GM18526 (cell line): Measurements from ENCODE around the gene CAPZA2.

Experiments used
- POLR2A ChIP-seq: IDR thresholded peaks from 3 replicates; pipeline ENCODE4 v1.6.1; 2011; ENCODE audit not compliant: insufficient read length; ENCODE audit errors: extremely low read depth

CAPZA2 gene

DNA sequence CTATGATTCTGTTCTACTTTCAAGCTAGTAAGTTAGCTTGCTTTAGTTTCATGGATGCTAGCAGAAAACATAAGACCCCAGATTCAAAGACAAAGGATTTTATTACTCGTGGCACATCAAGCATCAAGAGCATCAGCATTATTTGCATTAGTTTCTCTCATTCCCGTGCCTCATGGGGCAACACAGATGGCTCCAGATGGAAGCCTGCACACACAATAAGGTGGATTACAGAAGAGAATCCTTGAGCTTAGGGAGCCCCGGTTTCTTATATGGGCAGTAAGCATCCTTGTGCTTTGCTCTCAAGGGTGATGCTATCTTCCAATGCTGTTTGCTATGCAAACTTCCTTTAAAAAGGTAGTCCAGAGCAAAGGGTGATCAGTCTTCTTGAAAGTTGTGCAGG lies 10.7 kb upstream of the CAPZA2 start:
- no peak for TF ChIP-seq POLR2A

DNA sequence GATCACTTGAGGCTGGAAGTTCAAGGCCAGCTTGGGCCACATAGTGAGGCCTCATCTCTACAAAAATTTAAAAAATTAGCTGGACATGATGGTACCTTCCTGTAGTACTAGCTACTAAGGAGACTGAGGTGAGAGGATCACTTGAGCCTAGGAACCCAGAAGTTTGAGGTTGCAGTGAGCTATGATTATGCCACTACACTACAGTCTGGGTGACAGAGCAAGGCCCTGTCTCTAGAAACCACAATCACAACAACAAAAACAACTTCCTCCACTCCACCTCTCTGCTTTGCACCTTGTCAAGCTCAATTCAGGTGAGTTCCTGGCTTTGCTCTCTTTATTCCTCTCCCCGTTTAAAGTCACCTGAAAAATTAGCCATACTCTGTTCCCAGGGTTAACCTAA lies 8.3 kb upstream of the CAPZA2 start:
- no peak for TF ChIP-seq POLR2A

DNA sequence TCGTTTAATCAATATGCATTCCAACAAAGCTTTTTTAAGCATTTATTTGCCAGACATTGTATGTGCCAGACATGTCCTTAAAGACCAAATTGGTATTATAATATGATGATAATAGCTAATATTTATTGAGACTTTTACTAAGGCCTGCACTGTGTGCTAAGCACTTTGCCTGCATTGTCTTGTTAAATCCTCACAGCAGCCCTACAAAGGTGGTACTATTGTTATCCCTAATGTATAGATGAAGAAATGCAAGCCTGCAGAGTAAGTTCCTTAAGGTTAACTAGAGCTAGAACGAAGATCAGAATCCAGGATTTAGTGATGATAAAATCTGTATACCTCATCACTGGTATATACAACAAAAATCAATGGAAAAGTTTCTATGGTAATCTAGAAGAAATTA lies 5.3 kb upstream of the CAPZA2 start:
- no peak for TF ChIP-seq POLR2A

DNA sequence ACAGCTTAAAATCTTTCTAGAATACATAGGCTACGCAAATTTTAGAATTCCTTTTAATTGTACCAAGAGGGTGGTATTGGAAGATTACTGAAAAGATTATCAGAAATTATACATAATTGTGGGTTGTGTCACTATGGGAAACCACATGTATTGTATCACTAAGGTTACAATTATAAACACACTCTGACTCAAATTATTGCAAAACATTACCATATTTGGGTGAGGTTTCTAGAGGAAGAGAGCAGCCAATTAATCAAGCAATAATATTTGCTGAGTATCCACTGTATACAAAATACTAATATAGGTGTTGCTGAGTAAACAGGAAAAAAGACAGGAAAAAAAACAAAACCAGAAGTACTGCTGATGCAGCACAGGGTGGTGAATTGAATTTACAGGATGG lies 3.1 kb upstream of the CAPZA2 start:
- no peak for TF ChIP-seq POLR2A

DNA sequence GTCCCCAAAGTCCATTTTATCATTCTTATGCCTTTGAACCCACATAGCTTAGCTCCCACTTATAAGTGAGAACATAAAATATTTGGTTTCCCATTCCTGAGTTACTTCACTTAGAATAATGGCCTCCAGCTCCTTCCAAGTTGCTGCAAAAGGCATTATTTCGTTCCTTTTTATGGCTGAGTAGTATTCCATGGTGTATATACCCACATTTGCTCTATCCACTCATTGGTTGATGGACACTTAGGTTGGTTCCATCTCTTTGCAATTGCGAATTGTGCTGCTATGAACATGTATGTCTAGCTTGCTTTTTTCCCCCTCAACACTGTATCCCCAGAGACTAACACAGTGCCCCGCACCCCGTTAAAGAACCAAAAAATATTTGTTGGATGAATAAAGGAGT lies 670 bp upstream of the CAPZA2 start:
- TF ChIP-seq POLR2A: no peak

DNA sequence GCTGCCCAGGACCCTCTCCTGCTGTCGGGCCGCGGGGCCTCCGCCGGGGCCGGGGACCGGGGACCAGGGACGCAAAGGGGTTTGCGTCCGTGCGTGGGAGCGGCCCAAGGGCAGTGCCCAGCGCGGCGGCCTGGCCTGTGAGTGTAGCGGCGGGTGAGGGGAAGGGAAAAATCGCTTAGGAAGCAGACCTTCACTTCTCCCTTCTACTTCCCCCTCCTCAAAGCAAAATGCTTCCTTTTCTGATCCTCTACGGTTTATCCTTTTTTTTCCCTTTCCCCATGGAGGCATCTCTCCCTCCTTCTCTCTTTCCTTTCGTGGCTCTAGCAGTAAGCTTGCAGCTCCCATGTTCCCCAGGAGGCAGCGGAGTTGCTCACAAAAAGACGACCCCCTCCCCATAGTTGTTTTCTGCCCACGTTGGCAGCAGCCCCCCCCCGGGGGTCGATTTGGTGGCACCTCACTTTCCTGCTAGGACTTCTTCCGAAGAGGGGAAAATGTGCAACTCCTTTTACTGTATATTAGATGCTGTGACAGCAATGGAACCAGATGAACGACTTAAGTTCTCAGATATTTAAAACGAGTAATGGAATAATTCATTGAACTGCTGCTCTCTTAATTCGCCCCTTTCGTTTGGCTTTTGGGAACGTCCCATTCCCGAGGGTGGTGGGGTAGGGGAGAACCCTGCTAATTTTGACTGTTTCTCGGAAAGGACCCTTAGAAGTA lies 724 bp downstream of the CAPZA2 start:
- TF ChIP-seq POLR2A: no peak

DNA sequence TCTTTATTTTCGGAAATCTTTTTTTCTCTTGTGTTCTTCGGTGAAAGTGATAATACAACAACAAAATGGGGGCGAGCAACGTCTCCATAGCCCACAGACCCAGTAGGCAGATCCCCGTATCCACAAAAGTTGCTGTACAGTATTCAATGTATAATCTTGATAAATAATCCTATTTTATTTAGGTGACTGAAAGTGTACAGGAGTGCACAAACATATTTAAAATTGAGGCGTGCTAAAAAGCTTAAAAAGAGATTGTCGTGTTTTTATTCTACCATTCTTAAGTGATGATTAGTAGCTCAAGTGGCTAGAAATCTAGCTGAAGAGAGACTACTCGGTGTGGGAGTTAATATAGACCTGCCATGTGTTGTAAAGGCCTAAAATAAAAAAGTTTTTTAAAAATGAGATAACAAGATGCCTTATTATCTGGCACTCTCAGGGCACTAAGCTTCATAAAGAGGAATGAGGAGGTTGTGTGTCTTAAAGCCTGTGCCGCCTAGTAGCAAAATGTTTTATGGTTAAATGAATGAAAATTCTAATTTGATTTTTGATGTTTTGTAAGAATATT lies 1.6 kb downstream of the CAPZA2 start:
- no peak for TF ChIP-seq POLR2A

DNA sequence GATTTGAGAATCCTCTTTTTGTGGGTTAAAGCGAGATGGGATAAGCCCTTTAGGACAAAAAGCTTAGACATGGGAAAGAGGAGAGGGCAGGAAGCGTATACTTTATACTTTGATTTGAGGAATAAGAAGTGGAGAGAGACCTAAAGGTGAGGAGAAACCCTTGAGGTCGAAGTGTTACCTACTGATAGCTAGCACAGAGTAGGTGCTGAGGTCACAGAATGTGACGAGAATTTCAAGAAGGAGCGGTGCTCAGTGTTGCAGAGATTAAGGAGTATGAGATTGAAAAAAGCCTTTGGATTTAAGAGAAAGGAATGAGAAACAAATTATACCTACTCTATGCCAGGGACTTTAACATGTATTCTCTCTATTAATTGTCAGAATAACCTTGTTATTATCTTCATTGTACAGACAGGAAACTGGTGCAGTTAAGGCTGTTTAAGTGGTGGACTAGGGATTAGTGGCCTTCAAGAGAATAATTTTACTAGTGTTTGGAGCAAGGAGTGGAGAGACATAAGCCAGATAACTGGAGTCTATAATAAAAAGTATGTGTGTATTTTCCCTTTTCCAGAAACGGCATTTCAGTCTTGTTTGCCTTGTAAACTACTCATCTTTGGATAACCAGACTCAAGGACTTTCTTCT lies 8.8 kb downstream of the CAPZA2 start:
- TF ChIP-seq POLR2A: no peak

DNA sequence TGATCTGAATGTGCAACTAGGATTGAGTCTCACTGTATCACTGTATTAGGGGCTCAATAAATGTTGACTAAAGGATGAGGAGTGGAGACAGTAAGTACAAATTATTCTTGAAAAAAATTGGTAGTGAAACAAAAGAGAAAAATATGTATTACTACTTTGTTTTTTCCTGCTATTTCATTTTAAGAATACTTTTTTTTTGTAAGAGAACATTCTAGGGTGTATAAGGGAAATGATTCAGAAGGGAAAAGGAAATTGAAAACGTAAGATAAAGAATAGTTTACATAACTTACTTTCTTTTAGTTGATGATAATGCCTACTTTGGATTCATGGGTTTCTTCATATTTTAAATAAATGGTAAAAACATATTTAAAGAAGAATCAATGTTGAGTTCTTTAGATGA lies 9.6 kb downstream of the CAPZA2 start:
- no peak for TF ChIP-seq POLR2A

DNA sequence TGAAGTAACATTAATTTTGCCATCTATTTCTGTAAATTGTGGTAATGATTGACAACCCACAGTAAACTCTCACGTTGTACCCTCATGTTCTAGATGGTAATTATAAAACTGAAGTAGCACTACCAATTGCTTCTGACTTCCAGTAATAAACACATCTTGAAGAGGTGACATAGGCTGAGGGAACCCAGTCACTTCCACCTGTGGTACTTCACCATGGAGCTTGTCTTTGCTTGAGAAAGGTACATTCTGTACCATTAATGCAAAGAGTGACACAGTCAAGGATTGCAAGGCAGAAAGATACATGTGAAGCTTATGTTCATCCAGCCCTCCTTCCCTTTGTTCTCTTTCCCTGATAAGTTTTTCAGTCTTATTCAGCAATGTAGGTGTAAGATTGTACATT lies 11.2 kb downstream of the CAPZA2 start:
- no peak for TF ChIP-seq POLR2A

DNA sequence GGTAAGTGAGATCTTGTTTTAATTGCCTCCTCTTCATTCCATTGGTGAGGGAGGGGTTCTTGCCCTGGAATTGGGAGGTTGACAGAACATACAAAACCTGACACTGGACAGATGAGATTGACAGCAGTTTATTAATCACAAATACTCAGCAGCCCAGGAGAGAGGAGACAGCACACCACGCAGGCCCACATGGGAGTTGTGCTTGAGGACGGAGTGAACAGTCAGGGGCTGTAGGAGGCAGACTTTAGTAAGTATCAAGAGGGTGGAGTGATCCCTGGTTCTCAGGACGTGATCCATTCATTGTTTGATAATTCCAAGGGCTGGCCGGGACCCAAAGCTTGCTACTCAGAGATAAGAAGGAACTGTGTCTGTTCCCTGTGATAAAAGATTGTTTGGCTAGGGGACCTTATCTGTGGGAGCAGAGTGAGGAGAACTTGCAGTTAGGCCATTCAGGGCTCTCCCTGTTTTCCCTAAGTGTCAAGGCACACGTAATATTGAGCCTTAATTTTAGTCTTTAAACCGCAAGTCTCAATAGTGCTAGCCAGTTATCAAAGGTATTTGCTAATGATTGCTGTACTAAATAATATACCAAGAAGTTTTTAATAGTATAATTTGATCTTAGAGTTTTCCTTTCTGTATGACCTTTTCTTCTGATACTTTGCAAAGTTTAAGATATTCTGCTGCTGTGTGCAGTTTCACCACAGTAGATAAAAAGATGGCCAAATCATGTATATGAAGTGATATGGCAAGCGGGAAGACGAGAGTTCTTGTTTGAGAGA lies 14.5 kb downstream of the CAPZA2 start:
- TF ChIP-seq POLR2A: no peak

DNA sequence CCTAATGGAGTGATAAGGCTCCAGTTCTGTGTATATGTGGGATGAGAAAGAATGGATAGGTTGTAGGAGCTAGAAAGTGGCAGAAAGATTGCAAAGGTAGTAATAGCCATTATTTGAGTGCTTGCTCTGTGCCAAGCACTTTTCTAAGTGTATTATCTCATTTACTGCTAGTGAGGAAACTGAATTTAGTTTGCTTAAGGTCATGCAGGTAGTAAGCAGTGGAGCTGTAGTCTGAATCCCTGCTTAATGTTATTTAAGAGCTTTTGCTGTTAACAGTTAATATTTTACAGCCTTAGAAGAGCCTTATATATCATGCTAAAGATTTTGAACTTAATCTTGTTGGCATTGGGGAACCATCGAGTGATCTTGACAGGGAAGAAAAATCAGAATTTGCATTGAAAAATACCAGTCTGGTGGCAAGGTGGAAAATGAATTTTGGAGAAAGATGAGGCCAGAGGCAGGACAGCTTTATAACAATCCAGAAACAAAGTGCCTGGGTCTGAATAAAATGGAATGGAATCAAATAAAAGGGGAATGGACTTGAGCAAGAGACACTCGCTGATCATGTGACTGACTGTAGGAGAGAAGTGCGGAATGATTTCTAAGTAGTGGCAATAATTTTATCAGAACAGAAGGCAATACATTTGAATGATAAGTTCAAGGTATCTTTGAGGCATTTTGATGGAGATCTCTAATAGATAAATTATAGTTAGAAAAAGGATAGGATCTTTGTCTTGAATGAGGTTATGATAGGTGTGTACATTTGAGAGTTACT lies 15.2 kb downstream of the CAPZA2 start:
- no peak for TF ChIP-seq POLR2A

DNA sequence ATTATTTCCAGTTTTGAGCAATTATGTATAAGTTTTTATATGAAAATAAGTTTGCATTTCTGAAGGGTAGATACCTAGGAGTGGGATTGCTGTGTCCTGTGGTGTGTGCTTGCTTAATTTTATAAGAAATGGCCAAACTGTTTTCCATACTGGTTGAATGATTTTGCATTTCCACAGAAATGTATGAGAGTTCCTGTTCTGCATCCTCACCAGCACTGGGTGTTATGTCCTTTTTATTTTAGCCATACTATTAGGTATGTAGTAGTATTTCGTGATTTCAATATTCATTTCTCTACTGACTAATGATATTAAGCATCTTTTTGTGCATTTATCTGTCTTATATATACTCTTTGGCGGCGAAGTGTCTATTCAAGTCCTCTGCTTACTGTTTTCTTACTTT lies 22.3 kb downstream of the CAPZA2 start:
- no peak for TF ChIP-seq POLR2A

DNA sequence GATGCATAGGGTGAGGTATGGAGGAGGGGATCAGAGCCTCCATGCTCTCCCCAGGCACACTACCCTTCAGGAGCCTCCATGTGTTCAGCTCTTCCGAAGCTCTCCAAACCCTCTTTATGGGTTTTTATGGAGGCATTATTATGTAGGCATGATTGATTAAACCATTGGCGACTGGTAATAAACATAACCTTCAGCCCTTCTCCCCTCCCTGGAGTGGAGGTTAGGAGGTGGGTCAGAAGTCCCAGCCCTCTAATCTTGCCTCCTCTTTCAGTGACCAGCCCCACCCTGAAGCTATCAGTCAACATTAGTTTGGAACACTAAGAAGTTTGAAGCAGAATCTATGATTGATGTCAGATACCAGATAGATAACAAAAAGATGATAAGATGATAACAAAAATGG lies 23.3 kb downstream of the CAPZA2 start:
- no peak for TF ChIP-seq POLR2A

DNA sequence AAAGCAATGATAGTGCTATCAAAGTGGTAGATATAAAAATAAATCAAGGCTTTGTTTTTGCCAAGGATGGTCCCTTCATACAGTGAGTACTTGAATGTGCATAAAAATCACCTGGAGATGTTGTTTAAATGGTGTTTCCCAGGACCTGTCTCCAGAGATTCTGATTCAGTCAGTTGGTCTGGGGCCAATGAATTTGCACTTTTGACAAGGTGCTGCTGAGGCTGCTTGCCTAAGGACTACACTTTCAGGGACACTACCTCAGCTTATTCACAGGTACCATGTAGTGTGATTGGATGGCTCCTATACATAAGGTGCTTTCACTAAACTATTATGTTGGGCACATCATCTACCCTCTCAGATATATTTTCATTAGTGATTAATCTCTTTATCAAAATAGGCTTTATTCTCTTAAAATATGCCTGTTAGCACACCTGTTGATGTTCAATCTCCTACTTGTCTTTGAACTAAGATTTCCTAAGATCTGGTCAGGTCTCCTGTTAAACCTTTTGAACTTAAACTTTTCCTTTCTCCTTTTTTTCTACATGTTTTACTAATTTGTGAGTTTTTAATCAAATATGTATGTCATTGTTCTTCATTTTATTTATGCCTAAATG lies 24.3 kb downstream of the CAPZA2 start:
- no peak for TF ChIP-seq POLR2A

DNA sequence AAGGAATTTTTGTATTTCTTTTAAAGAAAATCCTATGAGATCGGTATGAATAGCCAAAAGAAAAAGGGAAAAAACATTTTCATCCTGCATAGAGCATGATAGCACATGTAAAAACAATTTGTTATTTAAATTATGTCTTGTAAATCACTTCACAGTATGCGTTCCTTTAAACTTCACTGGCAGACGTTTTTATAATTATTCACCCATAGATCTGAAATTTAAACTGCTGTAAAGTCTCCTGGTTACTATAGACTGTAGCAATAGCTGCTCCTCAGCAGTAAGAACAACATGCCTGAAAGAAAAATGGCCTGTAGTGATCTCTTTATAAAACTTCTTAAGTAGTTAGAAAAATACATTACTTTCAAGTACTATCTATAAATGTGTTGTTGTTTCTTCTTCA lies 26.5 kb downstream of the CAPZA2 start:
- no peak for TF ChIP-seq POLR2A
